Measurements from ENCODE around the gene GNAI2. TPM values are rescaled to one million over a fixed set of nuclear protein-coding genes. Genes with fewer than 3 reads are reported as not detected.
A peak's percentile ranks its signal among the peaks of the same experiment; 100 is the strongest.
"Not testable (repeated sequence)": the region's sequence is repeated elsewhere in the genome, so short reads cannot be mapped to it uniquely, and the experiment has no call there.

Gene GNAI2
- total RNA-seq, 1 donor from 2014 or later = 281 TPM

DNA sequence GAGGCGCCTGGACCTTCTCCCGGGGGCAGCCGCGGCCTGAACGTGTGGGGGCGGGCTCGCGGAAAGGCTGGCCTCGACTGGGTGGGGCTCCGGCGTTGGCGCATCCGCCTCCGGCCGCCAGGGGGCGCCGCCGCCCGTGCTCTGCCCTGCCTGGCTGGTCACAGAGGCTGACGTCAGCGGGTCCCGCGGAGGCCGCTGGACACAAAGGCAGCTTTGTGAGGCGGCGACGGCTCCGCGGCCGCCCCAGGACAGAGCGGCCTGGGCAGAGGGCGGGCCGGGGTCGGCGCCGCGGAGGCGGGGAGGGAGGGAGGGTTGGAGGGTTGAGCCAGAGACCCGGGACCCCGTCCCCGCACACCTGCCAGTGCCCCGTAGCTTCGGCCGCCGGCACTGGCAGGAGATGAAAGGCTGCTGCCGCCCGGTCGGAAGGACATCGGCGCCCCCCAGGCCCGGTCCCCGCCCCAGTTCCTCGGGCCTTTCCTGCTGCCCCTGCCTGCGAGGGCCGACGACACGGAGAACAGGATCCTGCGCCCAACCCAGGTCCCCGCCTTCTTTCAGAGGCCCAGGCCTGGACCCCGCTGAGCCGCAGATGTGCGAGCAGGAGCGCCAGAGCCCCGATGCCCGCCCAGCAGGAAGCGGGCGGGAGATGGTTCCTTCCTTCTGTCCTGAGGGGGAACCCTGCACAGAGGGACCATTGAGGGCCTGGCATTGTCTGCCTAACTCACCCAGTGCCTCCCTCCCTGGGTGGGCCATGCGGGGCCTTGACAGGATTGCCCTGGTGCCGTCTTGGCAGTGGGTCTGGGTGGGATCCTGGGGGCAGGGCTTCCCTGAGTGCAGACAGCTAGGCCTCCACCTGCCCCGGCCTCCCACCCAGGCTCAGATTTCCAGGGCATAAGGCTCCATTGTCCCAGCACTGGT is 24.3 kb downstream of the GNAI2 start:
- peak overlapping the region; percentile 50 for H3K27ac Mint-ChIP-seq
- peaks cover 34% of the 10 kb centered on the region for H3K36me3 Mint-ChIP-seq (ENCODE audit: low read depth)
- ATAC-seq (ENCODE audit: low read depth) (peak; percentile 93), DNase-seq (peak; percentile 91)
- no peaks in the 10 kb centered on the region for H3K27me3 Mint-ChIP-seq
- ChIA-PET CTCF (interaction anchor here (0.6 to 4.4 kb wide), 8 partner anchors 12 to 282 kb away, joined by 3 to 34 read pairs (median 4); partner anchors contain the start of genes HYAL3 and NAA80), POLR2A (interaction anchor here (0.6 to 2.0 kb wide), 6 partner anchors 14 to 1585 kb away, joined by 3 to 12 read pairs (median 4); partner anchors contain the start of genes GNAI2 and IFRD2)
- TF ChIP-seq, protein P1, sequence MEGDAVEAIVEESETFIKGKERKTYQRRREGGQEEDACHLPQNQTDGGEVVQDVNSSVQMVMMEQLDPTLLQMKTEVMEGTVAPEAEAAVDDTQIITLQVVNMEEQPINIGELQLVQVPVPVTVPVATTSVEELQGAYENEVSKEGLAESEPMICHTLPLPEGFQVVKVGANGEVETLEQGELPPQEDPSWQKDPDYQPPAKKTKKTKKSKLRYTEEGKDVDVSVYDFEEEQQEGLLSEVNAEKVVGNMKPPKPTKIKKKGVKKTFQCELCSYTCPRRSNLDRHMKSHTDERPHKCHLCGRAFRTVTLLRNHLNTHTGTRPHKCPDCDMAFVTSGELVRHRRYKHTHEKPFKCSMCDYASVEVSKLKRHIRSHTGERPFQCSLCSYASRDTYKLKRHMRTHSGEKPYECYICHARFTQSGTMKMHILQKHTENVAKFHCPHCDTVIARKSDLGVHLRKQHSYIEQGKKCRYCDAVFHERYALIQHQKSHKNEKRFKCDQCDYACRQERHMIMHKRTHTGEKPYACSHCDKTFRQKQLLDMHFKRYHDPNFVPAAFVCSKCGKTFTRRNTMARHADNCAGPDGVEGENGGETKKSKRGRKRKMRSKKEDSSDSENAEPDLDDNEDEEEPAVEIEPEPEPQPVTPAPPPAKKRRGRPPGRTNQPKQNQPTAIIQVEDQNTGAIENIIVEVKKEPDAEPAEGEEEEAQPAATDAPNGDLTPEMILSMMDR (IDR thresholded peaks at IDR 0.05) = no peak
- peaks cover 7% of the 10 kb centered on the region for H3K4me1 Mint-ChIP-seq
- intact Hi-C loops (cut with micrococcal nuclease) = loop anchor here (1.0 kb wide), 6 partner anchors 13 to 66 kb away; partner anchors contain the start of gene IFRD2
- peak overlapping the region; percentile 73 for H3K4me3 Mint-ChIP-seq
- H3K9me3 Mint-ChIP-seq = no peaks in the 10 kb centered on the region

- H3K4me3 Mint-ChIP-seq = peak overlapping the region; percentile 73
- intact Hi-C loops (cut with micrococcal nuclease) = loop anchor here (1.0 kb wide), 6 partner anchors 12 to 67 kb away; partner anchors contain the start of gene IFRD2
- H3K27ac Mint-ChIP-seq = no peak overlapping the region
- CTCF ChIA-PET = interaction anchor here (1.5 to 4.4 kb wide), 2 partner anchors 13 to 281 kb away, joined by 4 to 34 read pairs; no protein-coding TSS in a partner anchor
- peaks cover 7% of the 10 kb centered on the region for H3K4me1 Mint-ChIP-seq
- TF ChIP-seq, protein P1 (IDR thresholded peaks at IDR 0.05) = no peak
- H3K9me3 Mint-ChIP-seq = no peaks in the 10 kb centered on the region
- DNase-seq = no peak
- peaks cover 3% of the 10 kb centered on the region for H3K27me3 Mint-ChIP-seq
- no peak for ATAC-seq (ENCODE audit: low read depth)
- POLR2A ChIA-PET = interaction anchor here (0.5 to 2.0 kb wide), 2 partner anchors 25 to 783 kb away, joined by 10 to 13 read pairs; partner anchors contain the start of gene GNAI2
- H3K36me3 Mint-ChIP-seq (ENCODE audit: low read depth) = peaks cover 31% of the 10 kb centered on the region
Observed at GRCh38 chr3:50260942-50261441, 25.0 kb downstream of the GNAI2 start.

- no peak overlapping the region for H3K27ac Mint-ChIP-seq
- H3K36me3 Mint-ChIP-seq (ENCODE audit: low read depth) = peaks cover 25% of the 10 kb centered on the region
- TF ChIP-seq, protein P1 (IDR thresholded peaks at IDR 0.05) = no peak
- no peaks in the 10 kb centered on the region for H3K9me3 Mint-ChIP-seq
- H3K4me1 Mint-ChIP-seq = peaks cover 7% of the 10 kb centered on the region
- ATAC-seq (ENCODE audit: low read depth) (no peak), DNase-seq (no peak)
- intact Hi-C loops (cut with micrococcal nuclease) = no loop called here
- H3K27me3 Mint-ChIP-seq = peaks cover 3% of the 10 kb centered on the region
- ChIA-PET CTCF (interaction anchor here (1.5 to 4.4 kb wide), 2 partner anchors 13 to 281 kb away, joined by 4 to 34 read pairs; no protein-coding TSS in a partner anchor), POLR2A (interaction anchor here (0.5 to 2.0 kb wide), 2 partner anchors 26 to 783 kb away, joined by 10 to 13 read pairs; partner anchors contain the start of gene GNAI2)
- H3K4me3 Mint-ChIP-seq = no peak overlapping the region
Observed at GRCh38 chr3:50261505-50261904, 25.5 kb downstream of the GNAI2 start.

DNA sequence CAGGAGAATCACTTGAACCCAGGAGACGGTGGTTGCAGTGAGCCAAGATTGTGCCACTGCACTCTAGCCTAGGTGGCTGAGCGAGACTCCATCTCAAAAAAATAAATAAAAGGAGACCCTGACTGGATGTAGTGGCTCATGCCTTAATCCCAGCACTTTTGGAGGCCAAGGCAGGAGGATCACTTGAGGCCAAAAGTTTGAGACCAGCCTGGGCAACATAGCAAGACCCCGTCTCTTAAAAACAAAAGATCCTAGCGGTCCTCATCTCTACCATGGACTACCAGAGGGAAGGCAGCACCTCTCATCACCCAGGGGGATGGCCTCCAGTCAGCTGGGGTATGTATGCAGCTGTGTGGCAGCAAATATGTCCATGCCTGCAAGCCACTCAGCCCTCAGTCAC is 26.2 kb downstream of the GNAI2 start:
- peaks cover 18% of the 10 kb centered on the region for H3K36me3 Mint-ChIP-seq (ENCODE audit: low read depth)
- ATAC-seq (ENCODE audit: low read depth); POLR2A ChIA-PET; intact Hi-C loops (cut with micrococcal nuclease); H3K4me3 Mint-ChIP-seq; CTCF ChIA-PET; H3K9me3 Mint-ChIP-seq; H3K27me3 Mint-ChIP-seq; H3K4me1 Mint-ChIP-seq; DNase-seq; H3K27ac Mint-ChIP-seq: not testable (repeated sequence)

- ChIA-PET CTCF (interaction anchor here (1.6 kb wide), 1 partner anchor 68 kb away, joined by 6 read pairs; no protein-coding TSS in a partner anchor), POLR2A (interaction anchor here (0.5 to 0.7 kb wide), 3 partner anchors 15 to 188 kb away, joined by 3 to 11 read pairs (median 3); no protein-coding TSS in a partner anchor)
- Mint-ChIP-seq H3K36me3 (ENCODE audit: low read depth) (peaks cover 13% of the 10 kb centered on the region), H3K9me3 (no peaks in the 10 kb centered on the region), H3K4me1 (peaks cover 4% of the 10 kb centered on the region), H3K4me3 (no peak overlapping the region), H3K27ac (no peak overlapping the region), H3K27me3 (peaks cover 10% of the 10 kb centered on the region)
- intact Hi-C loops (cut with micrococcal nuclease) = no loop called here
- TF ChIP-seq, protein P1 (IDR thresholded peaks at IDR 0.05) = no peak
- DNase-seq (no peak), ATAC-seq (ENCODE audit: low read depth) (no peak)
Observed at GRCh38 chr3:50262778-50263177, 26.8 kb downstream of the GNAI2 start.
